Upper lobe of right lung (tissue), 1 donor: ENCODE data around the gene CCR6. TPM values are rescaled to one million over a fixed set of nuclear protein-coding genes. Genes with fewer than 3 reads are reported as not detected.

Source experiments
- ATAC-seq: fragments of 200-7000 bp; cut with Tn5 transposase; one replicate; pipeline ENCODE4 v1.9.1; 2020; ENCODE audit warnings: mild to moderate bottlenecking, moderate library complexity
- DNase-seq: peaks from one replicate; pipeline ENCODE4 v3.0.0-alpha.2; 2020
- H3K27ac ChIP-seq: fragments of 200-600 bp; one replicate; pipeline ENCODE4 v1.8.0; 2022
- H3K27me3 ChIP-seq: fragments of 200-600 bp; one replicate; pipeline ENCODE4 v1.8.0; 2022; ENCODE audit warnings: mild to moderate bottlenecking
- H3K36me3 ChIP-seq: fragments of 200-600 bp; one replicate; pipeline ENCODE4 v1.8.0; 2022
- H3K4me1 ChIP-seq: fragments of 200-600 bp; one replicate; pipeline ENCODE4 v1.8.0; 2022
- H3K4me3 ChIP-seq: fragments of 200-600 bp; one replicate; pipeline ENCODE4 v1.8.0; 2022; ENCODE audit warnings: mild to moderate bottlenecking
- H3K9me3 ChIP-seq: fragments of 200-600 bp; one replicate; pipeline ENCODE4 v1.8.0; 2022
- CTCF ChIP-seq: fragments of 200-600 bp; IDR thresholded peaks from one replicate; pipeline ENCODE4 v1.8.0; 2022; ENCODE audit warnings: antibody characterized with exemption
- intact Hi-C: fragments of 100-400 bp; cut with DNase I; formaldehyde crosslinking; loops from one replicate; pipeline ENCODE4 v1.11.0; 2022
- total RNA-seq: library from RNA; stranded (reverse); fragmentation: NEBNext Ultra II Directional; extraction: Animal tissue kit (Norgen Biotek cat#: 25700); gene quantifications from one replicate; pipeline ENCODE4 v1.2.1, GENCODE V29; 2021
- donor health status: DM: no; HTN: yes; CAD: no; lungs with severe emphysema.

CCR6 gene
- total RNA-seq, 1 donor from 2014 or later: 1.4 TPM

- no peak for TF ChIP-seq CTCF
- intact Hi-C loops: no loop called here
- Histone ChIP-seq H3K27me3 (peaks cover 19% of the 10 kb centered on the region), H3K9me3 (no peaks in the 10 kb centered on the region), H3K4me3 (no peak overlapping the region), H3K27ac (no peak overlapping the region), H3K36me3 (no peaks in the 10 kb centered on the region), H3K4me1 (peaks cover 2% of the 10 kb centered on the region)
- no peak for DNase-seq
- no peak for ATAC-seq
These were observed 14.2 kb downstream of the CCR6 start for GRCh38 chr6:167137081-167137480.

GRCh38 chr6:167137881-167138280 is 15.0 kb downstream of the CCR6 start:
- peaks cover 4% of the 10 kb centered on the region for H3K4me1 ChIP-seq
- TF ChIP-seq CTCF: no peak
- no peak overlapping the region for H3K4me3 ChIP-seq
- no peak for DNase-seq
- H3K27me3 ChIP-seq: peaks cover 23% of the 10 kb centered on the region
- no peaks in the 10 kb centered on the region for H3K9me3 ChIP-seq
- intact Hi-C loops: no loop called here
- no peak for ATAC-seq
- no peaks in the 10 kb centered on the region for H3K36me3 ChIP-seq
- H3K27ac ChIP-seq: no peak overlapping the region

GRCh38 chr6:167139761-167140160 is 16.9 kb downstream of the CCR6 start:
- H3K36me3 ChIP-seq: no peaks in the 10 kb centered on the region
- H3K4me3 ChIP-seq: no peak overlapping the region
- intact Hi-C loops: no loop called here
- no peak overlapping the region for H3K27ac ChIP-seq
- H3K4me1 ChIP-seq: peaks cover 4% of the 10 kb centered on the region
- DNase-seq (no peak), ATAC-seq (no peak)
- TF ChIP-seq CTCF: no peak
- H3K9me3 ChIP-seq: no peaks in the 10 kb centered on the region
- peaks cover 34% of the 10 kb centered on the region for H3K27me3 ChIP-seq

- DNase-seq: no peak
- no peaks in the 10 kb centered on the region for H3K9me3 ChIP-seq
- TF ChIP-seq CTCF: no peak
- no peak overlapping the region for H3K27ac ChIP-seq
- intact Hi-C loops: no loop called here
- no peaks in the 10 kb centered on the region for H3K36me3 ChIP-seq
- ATAC-seq: no peak
- peaks cover 4% of the 10 kb centered on the region for H3K4me1 ChIP-seq
- peaks cover 45% of the 10 kb centered on the region for H3K27me3 ChIP-seq
- H3K4me3 ChIP-seq: no peak overlapping the region
These were observed 17.9 kb downstream of the CCR6 start for GRCh38 chr6:167140589-167141474.

- H3K4me3 ChIP-seq: no peak overlapping the region
- no peaks in the 10 kb centered on the region for H3K36me3 ChIP-seq
- DNase-seq (no peak), ATAC-seq (peak; percentile 84)
- H3K27me3 ChIP-seq: peaks cover 47% of the 10 kb centered on the region
- H3K4me1 ChIP-seq: peaks cover 4% of the 10 kb centered on the region
- TF ChIP-seq CTCF: peak; percentile 70
- intact Hi-C loops: no loop called here
- H3K27ac ChIP-seq: no peak overlapping the region
- H3K9me3 ChIP-seq: no peaks in the 10 kb centered on the region
These were observed 19.0 kb downstream of the CCR6 start for GRCh38 chr6:167141667-167142432.
